ENCODE measurements around the gene TGFA. TPM values are rescaled to one million over a fixed set of nuclear protein-coding genes. Genes with fewer than 3 reads are reported as not detected.

The TGFA gene
- total RNA-seq, 1 experiment from 2014 or later, result 22.5 TPM

GRCh38 chr2:70411483-70412125 lies 142.0 kb downstream of the TGFA start:
- POLR2A ChIA-PET, result interaction anchor here (0.8 to 1.1 kb wide), 2 partner anchors 23 to 38 kb away, joined by 3 to 4 read pairs; no protein-coding TSS in a partner anchor
- no peak for DNase-seq (ENCODE audit: unreplicated experiment)
- intact Hi-C loops (cut with micrococcal nuclease), result no loop called here
- Mint-ChIP-seq H3K4me1 (ENCODE audit: insufficient read depth, unreplicated experiment) (no peaks in the 10 kb centered on the region), H3K27ac (ENCODE audit: low read depth, unreplicated experiment) (no peak overlapping the region), H3K27me3 (ENCODE audit: insufficient read depth, unreplicated experiment) (no peaks in the 10 kb centered on the region), H3K36me3 (ENCODE audit: insufficient read depth, unreplicated experiment) (peaks cover 7% of the 10 kb centered on the region), H3K9me3 (ENCODE audit: unreplicated experiment) (no peaks in the 10 kb centered on the region), H3K4me3 (ENCODE audit: unreplicated experiment) (no peak overlapping the region)
- BruUV-seq (replicated peaks), result no TSS peak
- TF ChIP-seq, protein P1, sequence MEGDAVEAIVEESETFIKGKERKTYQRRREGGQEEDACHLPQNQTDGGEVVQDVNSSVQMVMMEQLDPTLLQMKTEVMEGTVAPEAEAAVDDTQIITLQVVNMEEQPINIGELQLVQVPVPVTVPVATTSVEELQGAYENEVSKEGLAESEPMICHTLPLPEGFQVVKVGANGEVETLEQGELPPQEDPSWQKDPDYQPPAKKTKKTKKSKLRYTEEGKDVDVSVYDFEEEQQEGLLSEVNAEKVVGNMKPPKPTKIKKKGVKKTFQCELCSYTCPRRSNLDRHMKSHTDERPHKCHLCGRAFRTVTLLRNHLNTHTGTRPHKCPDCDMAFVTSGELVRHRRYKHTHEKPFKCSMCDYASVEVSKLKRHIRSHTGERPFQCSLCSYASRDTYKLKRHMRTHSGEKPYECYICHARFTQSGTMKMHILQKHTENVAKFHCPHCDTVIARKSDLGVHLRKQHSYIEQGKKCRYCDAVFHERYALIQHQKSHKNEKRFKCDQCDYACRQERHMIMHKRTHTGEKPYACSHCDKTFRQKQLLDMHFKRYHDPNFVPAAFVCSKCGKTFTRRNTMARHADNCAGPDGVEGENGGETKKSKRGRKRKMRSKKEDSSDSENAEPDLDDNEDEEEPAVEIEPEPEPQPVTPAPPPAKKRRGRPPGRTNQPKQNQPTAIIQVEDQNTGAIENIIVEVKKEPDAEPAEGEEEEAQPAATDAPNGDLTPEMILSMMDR (IDR thresholded peaks at IDR 0.05; ENCODE audit: unreplicated experiment), result no peak
- CTCF ChIA-PET, result no interaction called here

DNA sequence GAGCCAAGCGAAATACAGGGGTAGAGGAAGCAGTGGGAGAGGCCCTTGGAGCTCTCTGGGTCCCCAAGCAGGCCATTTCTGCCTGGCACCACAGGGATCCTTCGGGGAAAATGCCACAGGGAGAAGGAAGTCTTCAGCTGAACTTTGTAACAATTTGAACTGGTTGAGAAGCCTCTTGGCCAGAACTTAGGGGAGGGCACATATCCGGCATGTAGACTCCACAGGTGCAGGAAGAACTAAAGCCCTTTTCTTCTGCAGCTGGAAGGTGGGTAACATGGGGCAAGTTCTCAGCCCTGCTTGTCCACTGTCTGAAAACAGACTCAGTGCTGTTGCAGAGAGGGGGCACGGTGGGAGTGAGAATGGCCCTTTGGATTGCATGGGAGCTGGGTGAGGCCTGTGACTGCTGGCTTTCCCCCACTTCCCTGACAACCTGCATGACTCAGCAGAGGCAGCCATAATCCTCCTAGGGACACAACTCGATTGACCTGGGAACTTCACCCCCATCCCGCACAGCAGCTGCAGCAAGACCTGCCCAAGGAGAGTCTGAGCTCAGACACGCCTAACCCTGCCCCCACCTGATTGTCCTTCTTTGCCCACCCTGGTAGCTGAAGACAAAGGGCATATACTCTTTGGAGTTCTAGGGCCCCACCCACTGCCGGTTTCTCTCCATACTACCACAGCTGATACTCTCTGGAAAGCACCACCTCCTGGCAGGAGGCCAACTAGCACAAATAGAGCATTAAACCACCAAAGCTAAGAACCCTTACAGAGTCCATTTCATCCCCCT lies 150.2 kb downstream of the TGFA start:
- CTCF ChIA-PET, result no interaction called here
- TF ChIP-seq, protein P1 (IDR thresholded peaks at IDR 0.05; ENCODE audit: unreplicated experiment), result no peak
- no TSS peak for BruUV-seq (replicated peaks)
- peak; percentile 18 for DNase-seq (ENCODE audit: unreplicated experiment)
- POLR2A ChIA-PET, result interaction anchor here (0.8 kb wide), 1 partner anchor 215 kb away, joined by 4 read pairs; no protein-coding TSS in a partner anchor
- intact Hi-C loops (cut with micrococcal nuclease), result no loop called here
- Mint-ChIP-seq H3K4me3 (ENCODE audit: unreplicated experiment) (no peak overlapping the region), H3K9me3 (ENCODE audit: unreplicated experiment) (no peaks in the 10 kb centered on the region), H3K4me1 (ENCODE audit: insufficient read depth, unreplicated experiment) (no peaks in the 10 kb centered on the region), H3K27me3 (ENCODE audit: insufficient read depth, unreplicated experiment) (peaks cover 6% of the 10 kb centered on the region), H3K36me3 (ENCODE audit: insufficient read depth, unreplicated experiment) (no peaks in the 10 kb centered on the region), H3K27ac (ENCODE audit: low read depth, unreplicated experiment) (no peak overlapping the region)

DNA sequence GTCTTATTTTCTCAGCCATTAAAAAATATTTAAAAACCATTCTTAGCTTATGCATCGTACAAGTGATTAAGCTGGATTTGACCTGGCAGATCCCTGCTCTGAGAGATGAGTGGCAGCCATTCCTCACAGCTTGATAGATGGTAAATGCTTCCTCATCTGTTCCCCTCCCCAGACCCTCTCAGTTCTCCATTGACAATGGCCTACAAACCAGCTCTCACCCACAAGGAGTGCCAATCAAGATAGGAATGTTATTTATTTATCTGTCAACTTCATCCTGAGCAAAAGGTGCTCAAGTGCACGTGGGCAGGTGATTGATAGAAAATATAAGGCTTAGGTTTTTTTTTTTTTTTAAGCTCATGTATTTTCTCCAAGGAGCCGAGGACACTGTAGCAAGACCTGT lies 153.1 kb downstream of the TGFA start:
- H3K27me3 Mint-ChIP-seq (ENCODE audit: insufficient read depth, unreplicated experiment), result peaks cover 24% of the 10 kb centered on the region
- no peak overlapping the region for H3K27ac Mint-ChIP-seq (ENCODE audit: low read depth, unreplicated experiment)
- H3K4me1 Mint-ChIP-seq (ENCODE audit: insufficient read depth, unreplicated experiment), result no peaks in the 10 kb centered on the region
- DNase-seq (ENCODE audit: unreplicated experiment), result no peak
- CTCF ChIA-PET, result interaction anchor here (0.6 kb wide), 2 partner anchors 69 to 546 kb away, joined by 3 to 4 read pairs; no protein-coding TSS in a partner anchor
- no peaks in the 10 kb centered on the region for H3K9me3 Mint-ChIP-seq (ENCODE audit: unreplicated experiment)
- TF ChIP-seq, protein P1 (IDR thresholded peaks at IDR 0.05; ENCODE audit: unreplicated experiment), result no peak
- intact Hi-C loops (cut with micrococcal nuclease), result no loop called here
- POLR2A ChIA-PET, result interaction anchor here (0.7 kb wide), 1 partner anchor 17 kb away, joined by 4 read pairs; no protein-coding TSS in a partner anchor
- BruUV-seq (replicated peaks), result no TSS peak
- H3K4me3 Mint-ChIP-seq (ENCODE audit: unreplicated experiment), result no peak overlapping the region
- no peaks in the 10 kb centered on the region for H3K36me3 Mint-ChIP-seq (ENCODE audit: insufficient read depth, unreplicated experiment)

GRCh38 chr2:70399046-70399445 lies 154.6 kb downstream of the TGFA start:
- Mint-ChIP-seq H3K27me3 (ENCODE audit: insufficient read depth, unreplicated experiment) (peaks cover 24% of the 10 kb centered on the region), H3K9me3 (ENCODE audit: unreplicated experiment) (no peaks in the 10 kb centered on the region), H3K4me3 (ENCODE audit: unreplicated experiment) (no peak overlapping the region), H3K27ac (ENCODE audit: low read depth, unreplicated experiment) (no peak overlapping the region), H3K36me3 (ENCODE audit: insufficient read depth, unreplicated experiment) (no peaks in the 10 kb centered on the region), H3K4me1 (ENCODE audit: insufficient read depth, unreplicated experiment) (no peaks in the 10 kb centered on the region)
- BruUV-seq (replicated peaks), result no TSS peak
- CTCF ChIA-PET, result interaction anchor here (0.6 kb wide), 1 partner anchor 79 kb away, joined by 3 read pairs; no protein-coding TSS in a partner anchor
- intact Hi-C loops (cut with micrococcal nuclease), result no loop called here
- no peak for DNase-seq (ENCODE audit: unreplicated experiment)
- TF ChIP-seq, protein P1 (IDR thresholded peaks at IDR 0.05; ENCODE audit: unreplicated experiment), result no peak
- POLR2A ChIA-PET, result interaction anchor here (0.6 kb wide), 1 partner anchor 108 kb away, joined by 3 read pairs; no protein-coding TSS in a partner anchor

Data from MCF 10A (cell line).